Urinary bladder (tissue), 4 donors: ENCODE data around the gene CNDP1. TPM values are rescaled to one million over a fixed set of nuclear protein-coding genes. Genes with fewer than 3 reads are reported as not detected.
"Not testable (repeated sequence)": the region's sequence is repeated elsewhere in the genome, so short reads cannot be mapped to it uniquely, and the experiment has no call there.

Experiments used
- DNase-seq: peaks from one replicate; pipeline ENCODE4 v3.0.0-alpha.2; 2015; ENCODE audit errors: extremely low spot score
- H3K27ac ChIP-seq: one replicate; pipeline ENCODE4 v1.5.1; 2013; ENCODE audit warnings: low read depth, mild to moderate bottlenecking, moderate library complexity
- H3K36me3 ChIP-seq: one replicate; pipeline ENCODE4 v1.6.1; 2013; ENCODE audit warnings: mild to moderate bottlenecking, moderate library complexity; ENCODE audit not compliant: insufficient read depth
- H3K4me1 ChIP-seq: one replicate; pipeline ENCODE4 v1.6.1; 2013; ENCODE audit warnings: mild to moderate bottlenecking, moderate library complexity; ENCODE audit not compliant: insufficient read depth
- H3K4me3 ChIP-seq: one replicate; pipeline ENCODE4 v1.5.1; 2013; ENCODE audit warnings: low read depth, low read length
- WGBS: extraction: QIAGEN DNeasy Blood & Tissue Kit; methylation state at CpG from one replicate; pipeline ENCODE4 v1.1.7; 2013; 5-methylcytosine and 5-hydroxymethylcytosine counted together
- polyA plus RNA-seq: library from polyadenylated mRNA; stranded (reverse); fragments of 200-250 nt; gene quantifications from one replicate; pipeline ENCODE4 v1.2.3, GENCODE V29; 2013
- total RNA-seq: library from RNA; depleted of rRNA; stranded (reverse); fragments of >200 nt; gene quantifications from one replicate; pipeline ENCODE4 v1.2.3, GENCODE V29; 2014
- donor health status: healthy with polysubstance abuse.
- donor health status: healthy.

CNDP1 gene
- total and polyA plus RNA-seq, 2 donors = 0.16 to 0.20 TPM

DNA sequence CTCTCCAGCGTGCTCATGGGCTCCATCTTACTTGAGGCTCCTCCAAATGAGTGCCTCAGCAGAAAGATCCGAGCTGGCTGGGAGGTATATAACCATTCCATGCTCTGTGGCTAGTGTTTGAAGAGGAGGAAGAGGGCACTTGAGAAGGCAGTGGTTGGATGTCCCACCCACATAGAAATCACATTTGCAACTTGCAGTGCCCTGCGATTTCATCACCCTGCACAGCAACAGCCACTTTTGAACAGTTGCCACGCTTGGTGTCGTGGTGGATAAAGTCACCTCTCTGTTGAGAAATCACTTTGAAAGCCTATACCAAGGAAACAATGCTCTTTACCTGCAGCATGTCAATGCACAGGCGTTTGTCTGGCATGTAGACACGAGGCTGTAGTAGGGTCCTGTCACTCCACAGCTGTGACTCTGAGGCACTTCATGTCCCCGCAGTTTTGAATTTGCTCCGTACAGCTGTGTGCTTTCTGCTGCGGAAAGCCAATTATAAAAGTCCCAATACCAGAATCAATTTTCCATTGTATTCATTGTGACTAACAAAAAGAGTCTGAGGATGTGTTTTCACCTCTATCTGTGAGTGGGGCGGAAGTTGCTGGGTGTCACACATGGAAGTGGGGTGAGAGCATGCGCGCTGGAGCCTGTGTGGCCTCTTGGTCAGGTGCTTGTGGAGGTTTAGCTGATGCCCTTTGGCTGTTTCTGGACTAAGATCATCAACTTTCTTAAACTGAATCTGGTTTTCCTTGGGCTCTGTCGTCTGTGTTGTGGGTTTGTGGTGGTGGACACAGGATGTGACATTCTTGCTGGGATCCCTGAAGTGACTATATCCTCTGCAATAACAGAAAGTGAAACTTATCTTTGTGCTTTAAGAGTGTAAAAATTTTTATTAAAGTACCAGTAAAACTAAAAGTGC is 35.3 kb upstream of the CNDP1 start:
- H3K36me3 ChIP-seq = no peaks in the 10 kb centered on the region
- H3K4me3 ChIP-seq = no peak overlapping the region
- H3K4me1 ChIP-seq = no peaks in the 10 kb centered on the region
- WGBS = 81% methylated on average over 14 of the region's 14 CpGs
- DNase-seq = no peak
- peak overlapping the region; percentile 54 for H3K27ac ChIP-seq

DNA sequence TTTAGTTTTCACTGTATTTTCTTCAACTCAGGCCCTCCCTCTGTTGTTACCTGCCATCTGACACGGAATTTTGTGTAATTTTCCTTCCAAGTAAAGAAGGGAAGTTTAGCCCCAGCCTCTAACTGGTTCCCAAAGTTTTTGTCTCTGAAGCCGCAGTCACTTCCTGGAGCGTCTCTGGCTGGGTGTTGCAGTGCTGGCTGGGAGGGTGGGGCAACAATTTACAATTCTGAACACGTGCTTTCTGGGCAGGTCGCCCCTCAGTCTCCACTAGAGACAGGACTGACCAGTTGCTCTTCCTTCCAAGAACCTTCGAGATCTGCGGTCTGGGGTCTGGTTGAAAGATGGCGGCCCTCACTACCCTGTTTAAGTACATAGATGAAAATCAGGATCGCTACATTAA is 34.7 kb upstream of the CNDP1 start:
- WGBS = 45% methylated on average over 9 of the region's 9 CpGs
- H3K36me3 ChIP-seq = no peaks in the 10 kb centered on the region
- DNase-seq = no peak
- no peak overlapping the region for H3K4me3 ChIP-seq
- peak overlapping the region; percentile 63 for H3K27ac ChIP-seq
- H3K4me1 ChIP-seq = no peaks in the 10 kb centered on the region

DNA sequence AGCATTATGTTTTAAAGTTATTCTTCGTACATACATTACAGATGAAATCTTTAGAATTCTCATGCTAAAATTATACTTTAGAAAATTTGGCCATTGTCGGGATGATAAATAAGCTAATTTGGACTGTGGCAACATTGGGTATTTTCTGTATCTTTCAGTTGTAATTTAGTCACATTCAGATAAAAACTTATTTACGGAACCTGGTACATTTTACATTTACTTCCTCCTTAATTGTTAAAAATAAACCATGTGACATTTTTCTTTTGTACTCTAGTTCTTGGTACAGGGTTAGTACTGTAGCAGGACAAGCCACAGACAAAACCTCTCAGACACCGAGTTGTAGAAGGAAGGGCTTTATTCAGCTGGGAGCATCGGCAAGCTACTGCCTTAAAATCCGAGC is 33.9 kb upstream of the CNDP1 start:
- Histone ChIP-seq H3K27ac (no peak overlapping the region), H3K36me3 (no peaks in the 10 kb centered on the region), H3K4me3 (no peak overlapping the region), H3K4me1 (no peaks in the 10 kb centered on the region)
- WGBS = 74% methylated on average over 6 of the region's 6 CpGs
- DNase-seq = no peak

DNA sequence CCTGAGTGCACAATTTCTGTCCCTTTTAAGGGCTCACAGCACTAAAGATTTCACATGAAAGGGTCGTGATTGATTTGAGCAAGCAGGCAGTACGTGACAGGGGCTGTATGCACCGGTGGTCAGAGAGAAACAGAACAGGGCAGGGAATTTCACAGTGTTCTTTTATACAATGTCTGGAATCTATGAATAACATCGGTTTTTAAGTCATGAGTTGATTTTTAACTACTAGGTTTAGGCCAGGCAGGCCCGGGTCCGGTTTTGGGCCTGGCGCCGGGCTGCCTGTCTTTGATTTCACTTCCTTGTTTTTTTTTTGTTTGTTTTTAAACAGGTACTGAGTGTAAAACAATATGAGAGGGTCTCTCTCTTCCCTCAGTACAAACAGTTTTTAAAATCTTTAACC is 33.5 kb upstream of the CNDP1 start:
- not testable (repeated sequence) for H3K4me3 ChIP-seq, H3K4me1 ChIP-seq, DNase-seq, H3K36me3 ChIP-seq
- H3K27ac ChIP-seq = peak overlapping the region; percentile 40
- WGBS = 87% methylated on average over 8 of the region's 8 CpGs

DNA sequence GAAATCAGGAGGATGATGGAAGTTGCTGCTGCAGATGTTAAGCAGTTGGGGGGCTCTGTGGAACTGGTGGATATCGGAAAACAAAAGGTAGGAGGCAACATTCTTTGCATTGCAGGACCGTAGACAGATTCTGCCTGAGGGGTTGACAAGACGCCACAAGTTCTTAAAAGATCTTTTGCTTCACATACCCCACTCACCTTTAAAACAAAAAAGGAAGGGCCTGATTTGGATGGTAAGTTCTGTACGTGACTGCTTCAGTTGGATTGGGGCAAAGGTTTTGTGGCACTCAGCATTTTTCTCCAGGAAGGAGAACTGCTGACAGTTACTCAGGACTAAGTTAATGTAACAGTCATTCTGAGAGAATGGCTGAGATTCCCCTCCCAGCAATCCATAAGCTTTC is 32.9 kb upstream of the CNDP1 start:
- DNase-seq = no peak
- H3K36me3 ChIP-seq = no peaks in the 10 kb centered on the region
- WGBS = 83% methylated on average over 4 of the region's 4 CpGs
- H3K27ac ChIP-seq = peak overlapping the region; percentile 40
- no peaks in the 10 kb centered on the region for H3K4me1 ChIP-seq
- no peak overlapping the region for H3K4me3 ChIP-seq

DNA sequence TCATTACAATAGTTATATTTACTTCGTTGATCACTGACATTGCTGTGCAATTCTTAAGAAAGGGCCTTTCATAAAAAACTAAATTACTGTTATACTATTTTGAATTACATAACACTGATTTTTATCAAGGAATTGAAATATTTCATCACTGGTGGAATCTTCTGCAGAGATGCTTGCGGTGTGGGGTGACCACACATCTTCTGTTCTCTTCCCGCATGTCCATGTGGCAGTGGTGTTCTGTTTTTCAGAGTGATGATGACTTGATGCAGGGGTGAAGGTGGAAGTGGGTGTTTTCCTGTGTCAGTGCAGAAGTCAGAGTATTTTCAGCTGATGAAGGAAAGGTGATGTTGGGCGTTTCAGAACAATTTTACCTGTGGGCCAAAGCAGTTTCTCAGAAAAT is 31.2 kb upstream of the CNDP1 start:
- no peak overlapping the region for H3K4me3 ChIP-seq
- 83% methylated on average over 4 of the region's 4 CpGs for WGBS
- no peaks in the 10 kb centered on the region for H3K4me1 ChIP-seq
- no peak overlapping the region for H3K27ac ChIP-seq
- DNase-seq = no peak
- H3K36me3 ChIP-seq = no peaks in the 10 kb centered on the region

DNA sequence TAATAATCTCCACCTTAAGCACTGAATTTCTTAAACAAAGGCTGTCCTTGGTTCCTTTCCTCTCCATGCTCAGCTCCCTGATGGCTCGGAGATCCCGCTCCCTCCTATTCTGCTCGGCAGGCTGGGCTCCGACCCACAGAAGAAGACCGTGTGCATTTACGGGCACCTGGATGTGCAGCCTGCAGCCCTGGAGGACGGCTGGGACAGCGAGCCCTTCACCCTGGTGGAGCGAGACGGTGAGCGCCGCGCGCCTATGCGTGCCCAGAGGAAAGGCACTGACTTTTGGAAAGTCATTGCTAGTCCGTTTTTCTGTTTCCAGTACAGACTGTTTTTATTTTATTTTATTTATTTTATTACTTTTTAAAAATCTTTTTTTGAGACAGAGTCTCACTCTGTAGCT is 28.5 kb upstream of the CNDP1 start:
- WGBS = 95% methylated on average over 16 of the region's 16 CpGs
- Histone ChIP-seq H3K4me1 (no peaks in the 10 kb centered on the region), H3K27ac (no peak overlapping the region), H3K4me3 (no peak overlapping the region), H3K36me3 (no peaks in the 10 kb centered on the region)
- DNase-seq = no peak

DNA sequence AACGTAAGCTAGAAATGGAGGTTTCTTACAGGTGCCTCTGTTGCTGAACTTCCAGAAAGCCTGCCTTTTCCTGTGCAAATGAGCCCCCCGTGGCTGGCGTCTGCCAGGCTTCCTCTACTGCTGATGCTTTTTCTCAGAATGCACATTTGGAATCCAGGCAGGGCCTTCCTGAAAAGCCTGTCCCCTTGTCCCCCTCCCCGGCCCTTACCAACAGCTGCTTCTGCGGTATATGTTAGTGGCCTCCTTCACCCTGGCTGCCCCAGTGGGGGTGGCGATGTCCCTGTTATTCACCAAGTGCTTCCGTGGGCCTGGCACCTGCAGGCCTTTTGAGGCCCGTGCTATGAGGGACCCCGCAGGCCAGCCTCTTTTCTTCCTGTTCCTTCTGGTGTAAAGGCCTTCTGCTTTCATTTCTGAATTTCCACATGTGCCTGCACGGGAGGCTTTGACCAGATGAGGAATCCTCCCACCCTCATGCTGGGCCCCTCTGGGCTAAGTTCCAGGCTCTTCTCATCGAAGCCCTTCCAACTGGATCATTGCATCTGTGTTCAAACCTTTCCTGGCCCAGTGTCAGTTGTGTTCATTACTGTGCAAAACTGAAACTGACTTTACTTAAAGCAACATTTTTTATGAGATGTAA is 27.7 kb upstream of the CNDP1 start:
- 46% methylated on average over 11 of the region's 11 CpGs for WGBS
- Histone ChIP-seq H3K27ac (no peak overlapping the region), H3K4me3 (no peak overlapping the region), H3K36me3 (no peaks in the 10 kb centered on the region), H3K4me1 (no peaks in the 10 kb centered on the region)
- peak; percentile 75 for DNase-seq

DNA sequence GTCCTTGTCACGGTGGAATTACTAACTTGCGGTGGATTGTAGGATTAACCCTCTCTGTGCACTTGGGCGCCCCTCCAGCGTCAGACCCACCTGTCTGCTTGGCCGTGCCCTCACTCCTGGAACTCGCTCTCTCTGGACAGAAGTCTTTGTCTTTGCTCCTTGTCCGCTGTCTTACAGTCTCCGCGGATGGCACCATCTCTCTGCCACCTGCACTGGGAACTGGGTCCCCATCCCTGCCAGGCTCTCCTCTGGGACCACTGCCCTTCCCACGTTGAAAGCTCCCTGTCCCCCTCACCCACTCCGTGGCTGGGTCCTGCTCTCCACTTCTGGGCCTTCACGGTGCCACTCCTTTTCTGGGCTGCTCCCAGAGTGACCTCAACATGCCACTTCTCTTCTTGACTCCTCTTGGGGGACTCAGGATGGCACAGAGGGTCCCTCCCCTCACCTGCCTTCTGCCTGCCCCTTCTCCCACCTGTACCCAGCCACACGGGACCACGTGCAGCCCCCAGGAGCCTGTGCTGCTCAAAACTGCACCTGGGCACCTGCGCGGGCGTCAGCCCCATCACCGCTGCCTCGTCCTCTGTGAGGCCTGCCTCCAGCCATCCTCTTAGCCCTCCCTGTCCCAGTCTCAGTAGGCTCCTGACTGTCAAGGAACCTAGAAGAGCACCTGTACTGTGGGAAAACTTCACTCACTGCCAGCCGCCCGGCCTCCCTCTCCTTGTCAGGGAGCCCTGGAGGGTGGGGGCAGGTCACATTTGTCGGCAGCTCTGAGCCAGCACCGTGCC is 27.0 kb upstream of the CNDP1 start:
- no peak for DNase-seq
- no peak overlapping the region for H3K4me3 ChIP-seq
- H3K36me3 ChIP-seq = no peaks in the 10 kb centered on the region
- no peaks in the 10 kb centered on the region for H3K4me1 ChIP-seq
- 73% methylated on average over 23 of the region's 23 CpGs for WGBS
- no peak overlapping the region for H3K27ac ChIP-seq

DNA sequence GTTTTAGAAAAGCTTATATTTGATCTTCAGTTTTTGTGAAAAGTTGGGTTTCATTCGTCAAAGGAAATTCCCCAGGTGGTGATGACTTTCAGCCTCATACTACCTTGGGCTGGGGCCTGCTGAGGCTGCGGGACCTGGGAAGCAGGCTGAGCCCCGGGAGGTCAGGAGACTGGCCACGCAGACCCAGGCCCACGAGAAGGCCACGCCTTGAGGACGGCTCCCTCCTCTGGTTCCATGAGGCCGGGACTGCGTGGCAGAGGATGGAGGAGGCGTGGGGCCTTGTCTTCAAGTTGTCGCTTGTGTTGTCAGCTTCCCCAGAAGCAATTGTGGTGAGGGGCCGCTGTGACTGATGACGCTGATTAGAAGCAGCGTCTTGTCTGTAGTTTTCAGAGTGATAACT is 26.4 kb upstream of the CNDP1 start:
- Histone ChIP-seq H3K4me1 (no peaks in the 10 kb centered on the region), H3K27ac (no peak overlapping the region), H3K4me3 (no peak overlapping the region), H3K36me3 (peaks cover 2% of the 10 kb centered on the region)
- WGBS = 94% methylated on average over 14 of the region's 14 CpGs
- DNase-seq = no peak

DNA sequence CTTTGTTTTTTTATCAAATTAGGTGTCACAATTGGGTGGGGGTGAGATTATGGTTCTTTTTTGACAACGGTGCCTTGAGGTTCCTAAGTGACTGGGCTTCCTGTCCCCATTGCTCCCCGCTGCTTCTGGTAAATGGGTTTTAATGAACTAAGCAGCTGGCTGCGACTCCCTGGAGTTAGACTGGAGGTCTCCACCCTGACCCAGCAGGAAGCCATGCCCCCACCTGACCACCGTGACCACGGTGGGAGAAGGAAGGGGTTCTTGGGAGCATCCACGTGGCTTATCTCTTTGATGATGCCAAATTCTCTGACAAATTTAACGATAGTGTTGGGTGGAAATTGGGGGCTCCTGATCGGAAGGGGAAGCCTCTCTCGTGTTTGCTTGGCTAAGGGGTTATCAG is 25.9 kb upstream of the CNDP1 start:
- no peak overlapping the region for H3K4me3 ChIP-seq
- 76% methylated on average over 9 of the region's 9 CpGs for WGBS
- no peaks in the 10 kb centered on the region for H3K4me1 ChIP-seq
- no peak overlapping the region for H3K27ac ChIP-seq
- peaks cover 2% of the 10 kb centered on the region for H3K36me3 ChIP-seq
- DNase-seq = no peak

DNA sequence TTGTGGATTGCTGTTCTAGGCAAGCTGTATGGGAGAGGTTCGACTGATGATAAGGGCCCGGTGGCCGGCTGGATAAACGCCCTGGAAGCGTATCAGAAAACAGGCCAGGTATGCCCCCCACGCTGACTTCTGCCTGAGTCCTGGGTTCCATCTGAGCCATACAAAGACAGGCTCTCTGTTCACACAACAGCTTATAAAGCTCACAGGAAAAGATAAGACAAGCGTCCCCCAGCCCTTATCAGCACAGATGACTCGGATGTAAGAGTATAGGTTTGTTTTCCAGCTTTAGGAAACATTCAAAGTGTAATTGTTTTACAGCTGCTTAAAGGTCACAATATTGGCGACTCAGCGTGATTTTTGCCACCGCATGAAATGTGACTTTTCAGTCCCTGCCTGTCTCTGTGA is 25.5 kb upstream of the CNDP1 start:
- Histone ChIP-seq H3K36me3 (peaks cover 2% of the 10 kb centered on the region), H3K4me3 (no peak overlapping the region), H3K4me1 (no peaks in the 10 kb centered on the region), H3K27ac (no peak overlapping the region)
- DNase-seq = no peak
- WGBS = 73% methylated on average over 11 of the region's 11 CpGs

DNA sequence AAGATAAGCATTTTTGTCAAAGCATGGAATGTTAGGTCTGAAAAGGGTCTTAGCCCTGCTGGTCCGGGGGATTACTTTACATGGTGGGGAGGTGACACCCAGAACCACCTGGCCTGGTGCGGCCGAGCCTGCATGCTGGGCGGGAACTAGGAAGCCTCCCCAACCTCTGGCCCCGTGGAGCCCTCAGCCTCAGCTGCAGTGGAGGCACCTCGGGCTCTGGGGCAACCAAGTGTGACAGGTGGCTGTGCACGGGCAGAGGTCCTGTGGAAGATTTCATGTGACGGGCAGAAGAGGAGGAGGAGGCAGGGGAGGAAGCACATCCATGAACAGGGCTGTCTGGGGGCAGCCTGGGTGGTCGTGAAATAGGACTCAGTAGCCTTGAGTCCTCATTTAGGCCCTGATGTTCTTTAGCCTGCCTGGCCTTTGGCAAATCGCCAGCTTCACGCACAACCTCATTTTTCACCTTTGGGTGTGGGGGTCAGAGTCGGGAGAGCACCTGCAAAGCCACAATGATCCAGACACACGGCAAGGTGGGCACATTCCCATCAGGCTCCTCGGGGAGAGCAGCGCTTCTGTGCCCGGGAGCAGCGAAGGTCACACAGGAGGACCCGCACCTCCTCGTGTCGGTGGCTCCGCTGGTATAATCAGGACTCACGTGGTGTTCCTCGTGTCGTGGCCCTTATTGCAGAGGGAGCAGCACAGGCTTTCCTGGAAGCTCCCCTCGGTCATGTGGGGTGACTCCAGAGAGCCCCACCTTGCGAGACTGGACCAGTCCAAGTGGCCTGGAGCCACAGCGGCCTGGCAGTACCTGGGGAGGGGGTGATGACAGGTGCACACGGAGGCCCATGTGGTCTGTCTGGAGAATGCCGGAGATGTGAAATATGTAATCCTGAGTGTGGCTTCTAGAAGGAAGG is 24.2 kb upstream of the CNDP1 start:
- Histone ChIP-seq H3K27ac (no peak overlapping the region), H3K4me3 (no peak overlapping the region), H3K4me1 (no peaks in the 10 kb centered on the region), H3K36me3 (peaks cover 2% of the 10 kb centered on the region)
- 87% methylated on average over 29 of the region's 29 CpGs for WGBS
- no peak for DNase-seq
